CD14-positive monocyte (primary cell): Measurements from ENCODE around the gene CAV2. TPM values are rescaled to one million over a fixed set of nuclear protein-coding genes. Genes with fewer than 3 reads are reported as not detected.

Source experiments
- DNase-seq, 3 donors: peaks; one replicate each; pipeline ENCODE4 v3.0.0-alpha.2; 2011 to 2022
- H2AFZ ChIP-seq: 2 replicates; pipeline ENCODE4 v1.6.0; 2012; ENCODE audit warnings: mild to moderate bottlenecking, low read depth, low read length, inconsistent platforms; ENCODE audit not compliant: insufficient read depth, poor library complexity, severe bottlenecking
- H3K27ac ChIP-seq, 2 donors: 1 replicate in 1 of 2; 2 replicates in 1 of 2; pipeline ENCODE4 v1.5.1; 2012 to 2013; ENCODE audit warnings: low read length in 2 of 2, control low read depth in 1 of 2, inconsistent platforms in 1 of 2, low read depth in 1 of 2, mild to moderate bottlenecking in 1 of 2
- H3K27me3 ChIP-seq, 2 donors: one replicate each; pipeline versions ENCODE4 v1.6.0 to v1.6.1; 2011 to 2013; ENCODE audit warnings: low read length in 2 of 2; ENCODE audit not compliant: control insufficient read depth in 2 of 2, insufficient read depth in 2 of 2
- H3K36me3 ChIP-seq, 2 donors: replicated peaks in 1 of 2; 1 replicate in 1 of 2; 2 replicates in 1 of 2; pipeline versions ENCODE4 v1.5.1 to v1.6.1; 2012 to 2013; ENCODE audit warnings: low read length in 2 of 2, control low read depth in 1 of 2, inconsistent platforms in 1 of 2, mild to moderate bottlenecking in 1 of 2; ENCODE audit not compliant: insufficient read depth in 2 of 2, control insufficient read depth in 1 of 2
- H3K4me1 ChIP-seq, 2 donors: 1 replicate in 1 of 2; 2 replicates in 1 of 2; pipeline versions ENCODE4 v1.5.1 to v1.6.1; 2012 to 2013; ENCODE audit warnings: low read length in 2 of 2, control low read depth in 1 of 2, inconsistent platforms in 1 of 2, mild to moderate bottlenecking in 1 of 2, moderate library complexity in 1 of 2; ENCODE audit not compliant: insufficient read depth in 2 of 2, control insufficient read depth in 1 of 2
- H3K4me2 ChIP-seq: replicated peaks from 2 replicates; pipeline ENCODE3; 2012; ENCODE audit warnings: low read length, moderate library complexity, mild to moderate bottlenecking; ENCODE audit not compliant: poor library complexity, severe bottlenecking; ENCODE audit errors: extremely low read depth
- H3K4me3 ChIP-seq, 3 experiments: fragments of 200-600 bp in 1 of 3; sonication (generic) in 1 of 3; replicated peaks in 1 of 3; 1 replicate in 2 of 3; 2 replicates in 1 of 3; pipeline ENCODE4 v1.5.1; 2011 to 2013; ENCODE audit warnings: low read length in 3 of 3, mild to moderate bottlenecking in 3 of 3, control low read depth in 2 of 3, low read depth in 2 of 3, inconsistent platforms in 1 of 3, moderate library complexity in 1 of 3
- H3K79me2 ChIP-seq: 2 replicates; pipeline ENCODE4 v1.6.0; 2012; ENCODE audit warnings: mild to moderate bottlenecking, control low read depth, inconsistent platforms, low read length, moderate library complexity; ENCODE audit not compliant: insufficient read depth
- H3K9ac ChIP-seq: 2 replicates; pipeline ENCODE4 v1.6.0; 2017; ENCODE audit warnings: low read length, mild to moderate bottlenecking; ENCODE audit not compliant: insufficient read depth, poor library complexity, severe bottlenecking
- H3K9me3 ChIP-seq, 2 donors: replicated peaks in 1 of 2; 1 replicate in 1 of 2; 2 replicates in 1 of 2; pipeline versions ENCODE4 v1.5.1 to v1.6.1; 2012 to 2013; ENCODE audit warnings: low read length in 2 of 2, control low read depth in 1 of 2; ENCODE audit not compliant: control insufficient read depth in 1 of 2, insufficient read depth in 1 of 2
- H4K20me1 ChIP-seq: 2 replicates; pipeline ENCODE4 v1.6.0; 2012; ENCODE audit warnings: mild to moderate bottlenecking, low read length, control low read depth, moderate library complexity; ENCODE audit not compliant: insufficient read depth
- H3K27ac Mint-ChIP-seq, 7 donors: one replicate each; pipeline ENCODE4 v1.8.0; 2020; ENCODE audit warnings: mild to moderate bottlenecking in 7 of 7, mixed read lengths in 7 of 7, moderate library complexity in 6 of 7, inconsistent platforms in 2 of 7
- H3K27me3 Mint-ChIP-seq, 3 donors: one replicate each; pipeline ENCODE4 v1.8.0; 2021 to 2022; ENCODE audit warnings: low read depth in 3 of 3, mild to moderate bottlenecking in 3 of 3, mixed read lengths in 3 of 3, moderate library complexity in 3 of 3, inconsistent platforms in 1 of 3
- H3K36me3 Mint-ChIP-seq, 2 donors: one replicate each; pipeline ENCODE4 v1.8.0; 2020; ENCODE audit warnings: mixed read lengths in 2 of 2, inconsistent platforms in 1 of 2, mild to moderate bottlenecking in 1 of 2
- H3K4me1 Mint-ChIP-seq: one replicate; pipeline ENCODE4 v1.8.0; 2020; ENCODE audit warnings: mild to moderate bottlenecking, mixed read lengths
- H3K4me3 Mint-ChIP-seq, 2 donors: one replicate each; pipeline ENCODE4 v1.8.0; 2020; ENCODE audit warnings: mild to moderate bottlenecking in 2 of 2, mixed read lengths in 2 of 2, moderate library complexity in 1 of 2
- H3K9me3 Mint-ChIP-seq, 7 donors: one replicate each; pipeline ENCODE4 v1.8.0; 2020 to 2022; ENCODE audit warnings: mixed read lengths in 7 of 7, mild to moderate bottlenecking in 6 of 7, moderate library complexity in 6 of 7, inconsistent platforms in 2 of 7
- WGBS: methylation state at CpG from one replicate; pipeline ENCODE4 v1.1.5; 2013; ENCODE audit warnings: missing lambda C conversion rate; ENCODE audit not compliant: insufficient coverage; 5-methylcytosine and 5-hydroxymethylcytosine counted together
- intact Hi-C, 2 donors: fragments of 100-400 bp; cut with micrococcal nuclease; formaldehyde crosslinking; loops; one replicate each; pipeline versions ENCODE4 v1.15.0 to v1.15.1; 2023
- polyA plus RNA-seq, 3 donors: library from polyadenylated mRNA; depleted of rRNA in 1 of 3; unstranded in 2 of 3; stranded (reverse) in 1 of 3; fragments of 300-500 nt in 2 of 3; fragments of >200 nt in 1 of 3; fragmentation: Illumina TruSeq in 2 of 3; gene quantifications; 1 replicate in 2 of 3; 2 replicates in 1 of 3; pipeline ENCODE4 v1.2.3, GENCODE V29; 2012 to 2021
- TF ChIP-seq, protein P1 (sequence below): fragments of 200-600 bp; IDR thresholded peaks from one replicate; pipeline ENCODE4 v1.8.0; 2022; ENCODE audit warnings: antibody characterized with exemption, mild to moderate bottlenecking

The CAV2 gene
- polyA plus RNA-seq, 3 donors: 0.19 TPM; not detected in 2

DNA sequence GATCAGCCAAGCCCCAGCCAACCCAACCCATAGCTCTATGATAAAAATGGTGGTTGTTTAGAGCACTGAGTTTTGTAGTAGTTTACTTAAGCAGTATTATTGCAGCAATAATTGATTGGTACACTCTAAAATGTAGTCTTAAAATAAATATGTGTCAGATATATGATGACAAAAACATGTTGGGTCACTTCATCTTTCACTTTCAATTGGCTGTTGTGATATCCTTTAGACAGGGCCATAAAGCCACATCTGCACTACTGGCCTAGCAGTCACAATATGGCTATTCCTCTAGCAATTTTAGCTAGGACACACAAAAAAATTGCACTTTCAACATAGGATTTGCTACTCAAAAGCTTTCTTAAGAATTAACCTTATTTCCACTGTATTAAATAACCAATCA is 19.4 kb downstream of the CAV2 start:
- no peak for DNase-seq
- Histone ChIP-seq H3K79me2 (no peaks in the 10 kb centered on the region), H3K4me3 (no peak overlapping the region), H3K27ac (no peak overlapping the region), H3K27me3 (peaks cover 18 to 22% of the 10 kb centered on the region in 2 donors), H3K9ac (no peak overlapping the region), H3K36me3 (no peaks in the 10 kb centered on the region), H2AFZ (no peak overlapping the region), H3K4me1 (no peaks in the 10 kb centered on the region), H3K9me3 (no peaks in the 10 kb centered on the region), H3K4me2 (no peak overlapping the region), H4K20me1 (no peaks in the 10 kb centered on the region)
- Mint-ChIP-seq H3K27me3 (peaks cover 21 to 30% (median 26%) of the 10 kb centered on the region in 3 donors), H3K36me3 (peaks cover 0 to 2% of the 10 kb centered on the region in 2 donors), H3K4me3 (no peak overlapping the region), H3K4me1 (no peaks in the 10 kb centered on the region), H3K27ac (no peak overlapping the region), H3K9me3 (peaks cover 0 to 6% (median 2%) of the 10 kb centered on the region in 7 donors)
- intact Hi-C loops: no loop called here
- TF ChIP-seq, protein P1, sequence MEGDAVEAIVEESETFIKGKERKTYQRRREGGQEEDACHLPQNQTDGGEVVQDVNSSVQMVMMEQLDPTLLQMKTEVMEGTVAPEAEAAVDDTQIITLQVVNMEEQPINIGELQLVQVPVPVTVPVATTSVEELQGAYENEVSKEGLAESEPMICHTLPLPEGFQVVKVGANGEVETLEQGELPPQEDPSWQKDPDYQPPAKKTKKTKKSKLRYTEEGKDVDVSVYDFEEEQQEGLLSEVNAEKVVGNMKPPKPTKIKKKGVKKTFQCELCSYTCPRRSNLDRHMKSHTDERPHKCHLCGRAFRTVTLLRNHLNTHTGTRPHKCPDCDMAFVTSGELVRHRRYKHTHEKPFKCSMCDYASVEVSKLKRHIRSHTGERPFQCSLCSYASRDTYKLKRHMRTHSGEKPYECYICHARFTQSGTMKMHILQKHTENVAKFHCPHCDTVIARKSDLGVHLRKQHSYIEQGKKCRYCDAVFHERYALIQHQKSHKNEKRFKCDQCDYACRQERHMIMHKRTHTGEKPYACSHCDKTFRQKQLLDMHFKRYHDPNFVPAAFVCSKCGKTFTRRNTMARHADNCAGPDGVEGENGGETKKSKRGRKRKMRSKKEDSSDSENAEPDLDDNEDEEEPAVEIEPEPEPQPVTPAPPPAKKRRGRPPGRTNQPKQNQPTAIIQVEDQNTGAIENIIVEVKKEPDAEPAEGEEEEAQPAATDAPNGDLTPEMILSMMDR: no peak

GRCh38 chr7:116521046-116521664 is 21.6 kb downstream of the CAV2 start:
- H3K4me2 ChIP-seq: no peak overlapping the region
- peaks cover 3 to 10% of the 10 kb centered on the region in 2 donors for H3K9me3 ChIP-seq
- Mint-ChIP-seq H3K27me3 (peaks cover 37 to 45% (median 45%) of the 10 kb centered on the region in 3 donors), H3K36me3 (peaks cover 2 to 7% of the 10 kb centered on the region in 2 donors), H3K4me3 (peak overlapping the region in 1 of 2 donors; percentile 11), H3K27ac (no peak overlapping the region), H3K4me1 (peaks cover 16% of the 10 kb centered on the region), H3K9me3 (peaks cover 0 to 12% (median 7%) of the 10 kb centered on the region in 7 donors)
- no peaks in the 10 kb centered on the region for H3K79me2 ChIP-seq
- TF ChIP-seq, protein P1: no peak
- no CpG with 5 or more reads among the region's 6 CpGs for whole genome bisulfite sequencing
- H3K36me3 ChIP-seq: no peaks in the 10 kb centered on the region
- no peak overlapping the region for H3K27ac ChIP-seq
- H3K4me1 ChIP-seq: peaks cover 15 to 17% of the 10 kb centered on the region in 2 donors
- no peak overlapping the region for H3K9ac ChIP-seq
- H2AFZ ChIP-seq: no peak overlapping the region
- no peaks in the 10 kb centered on the region for H4K20me1 ChIP-seq
- H3K4me3 ChIP-seq: no peak overlapping the region
- intact Hi-C loops: no loop called here
- peaks cover 36 to 42% of the 10 kb centered on the region in 2 donors for H3K27me3 ChIP-seq
- no peak for DNase-seq
